Stimulated activated CD4-positive, alpha-beta T cell treated with anti-CD3 and anti-CD28 coated beads, TNF-alpha, amount 100 ng/mL, for 1 hour (primary cell): ENCODE data around the gene WDR93.

Experiments used
- DNase-seq, 3 donors: peaks; one replicate each; pipeline ENCODE4 v3.0.0-alpha.2; 2020; ENCODE audit warnings: low read depth in 3 of 3, low spot score in 1 of 3

WDR93 gene

DNA sequence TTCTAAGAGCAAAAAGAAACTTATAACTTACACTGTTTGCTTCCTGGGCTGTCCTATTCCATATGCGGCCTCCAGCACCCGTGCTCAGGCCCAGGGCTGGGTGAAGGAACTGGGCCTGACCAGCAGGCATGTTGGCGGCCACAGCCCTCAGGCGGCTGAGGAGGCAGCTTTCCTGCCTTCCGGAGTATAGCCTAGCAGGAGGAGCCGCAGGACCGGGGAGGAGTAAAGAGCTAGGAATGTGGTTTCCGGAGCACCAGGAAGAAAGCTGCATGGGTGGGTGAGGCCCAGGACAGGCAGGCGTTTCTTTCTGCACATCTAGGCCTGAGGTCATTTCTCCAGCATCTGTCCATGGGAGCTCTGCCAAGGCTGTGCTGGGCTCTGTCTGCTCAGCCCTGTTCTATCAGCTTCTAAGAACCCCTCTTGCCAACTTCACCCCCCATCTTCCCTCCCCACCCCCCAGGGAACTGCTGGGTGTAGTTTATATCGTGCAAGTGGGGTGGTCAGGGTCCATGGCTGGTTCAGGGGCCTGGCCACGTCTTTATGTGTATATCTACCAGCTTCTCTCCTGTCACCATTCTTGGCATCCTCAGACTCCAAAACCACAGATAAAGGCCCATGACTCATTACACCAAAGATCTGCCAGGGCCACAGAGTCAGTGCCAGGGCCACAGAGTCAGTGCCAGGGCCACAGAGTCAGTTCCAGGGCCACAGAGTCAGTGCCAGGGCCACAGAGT is 27.6 kb upstream of the WDR93 start:
- no peak for DNase-seq

DNA sequence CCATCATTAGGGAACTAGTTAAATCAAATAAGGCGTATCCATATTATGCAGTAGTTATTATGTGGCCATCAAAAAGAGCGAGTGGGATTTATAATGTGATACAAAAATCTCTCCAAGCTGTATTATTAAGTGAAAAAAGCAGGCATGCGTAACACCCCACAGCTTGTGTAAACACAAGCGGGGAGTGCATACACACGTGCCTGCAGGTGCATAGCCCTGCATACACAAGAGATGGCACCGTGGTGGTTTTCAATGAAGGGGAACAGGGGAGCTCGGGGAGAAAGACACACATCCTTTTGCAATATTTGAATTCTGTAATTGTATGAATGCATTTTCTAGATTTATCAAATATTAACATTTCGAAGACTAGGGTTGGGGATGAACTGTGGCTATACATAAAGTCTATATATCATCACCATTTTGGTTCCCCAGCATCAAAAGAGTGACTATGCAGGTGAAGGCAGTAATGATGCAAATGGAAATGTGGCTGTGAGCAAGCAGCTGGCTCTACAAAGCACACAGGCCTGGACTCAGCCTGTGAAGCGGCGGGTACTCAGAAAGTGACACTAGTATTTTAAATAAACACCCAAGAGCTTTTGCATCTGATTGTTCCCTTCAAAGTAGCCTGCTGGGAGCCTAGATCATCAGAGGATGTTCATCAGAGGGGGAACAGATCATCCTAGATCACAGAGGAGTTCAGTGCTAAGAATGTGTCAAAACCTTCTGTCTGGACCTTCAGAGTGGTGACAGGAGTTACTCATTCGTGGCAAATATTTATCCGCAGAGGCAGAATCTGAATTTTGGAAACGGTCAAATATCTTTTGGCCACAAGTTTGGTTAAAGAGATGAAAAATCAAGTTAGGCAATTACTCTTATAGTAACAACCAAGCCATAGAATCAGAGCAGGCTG is 25.9 kb upstream of the WDR93 start:
- DNase-seq = no peak

DNA sequence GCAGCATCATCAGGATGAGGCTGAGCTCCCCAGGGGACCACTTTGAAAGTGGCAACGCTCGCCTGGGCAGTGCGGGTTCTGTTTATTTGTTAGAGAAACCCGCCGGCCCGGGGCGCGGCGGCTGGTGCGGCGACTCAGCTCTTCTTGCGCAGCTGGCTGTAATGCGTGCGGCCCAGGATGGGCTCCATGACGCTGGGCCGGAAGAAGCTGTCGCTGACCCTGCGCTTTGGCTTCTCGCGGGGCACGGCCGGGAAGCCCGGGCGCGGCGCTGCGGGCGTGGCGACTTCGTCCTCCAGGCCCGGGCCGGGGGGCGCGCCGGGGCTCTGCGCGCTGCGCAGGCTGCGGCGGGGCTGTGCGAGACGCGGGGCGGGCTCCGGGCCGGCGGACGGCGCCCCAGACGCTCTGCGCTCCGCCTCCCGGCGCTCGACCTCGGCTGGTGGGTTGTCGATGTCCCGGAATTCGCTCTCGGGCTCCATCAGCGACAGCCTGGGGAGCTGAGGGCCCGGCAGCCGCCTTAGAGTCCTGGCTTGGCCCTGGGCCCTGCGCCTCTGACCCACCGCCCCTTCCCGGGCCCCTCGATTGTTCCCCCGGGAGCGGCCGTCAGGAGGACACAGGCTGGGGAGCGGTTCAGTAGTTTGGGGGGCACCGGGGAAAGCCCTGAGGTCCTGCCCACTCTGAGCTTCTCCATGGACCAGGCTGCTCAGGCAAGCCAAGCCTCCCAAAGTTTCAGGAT is 25.0 kb upstream of the WDR93 start:
- no peak for DNase-seq

DNA sequence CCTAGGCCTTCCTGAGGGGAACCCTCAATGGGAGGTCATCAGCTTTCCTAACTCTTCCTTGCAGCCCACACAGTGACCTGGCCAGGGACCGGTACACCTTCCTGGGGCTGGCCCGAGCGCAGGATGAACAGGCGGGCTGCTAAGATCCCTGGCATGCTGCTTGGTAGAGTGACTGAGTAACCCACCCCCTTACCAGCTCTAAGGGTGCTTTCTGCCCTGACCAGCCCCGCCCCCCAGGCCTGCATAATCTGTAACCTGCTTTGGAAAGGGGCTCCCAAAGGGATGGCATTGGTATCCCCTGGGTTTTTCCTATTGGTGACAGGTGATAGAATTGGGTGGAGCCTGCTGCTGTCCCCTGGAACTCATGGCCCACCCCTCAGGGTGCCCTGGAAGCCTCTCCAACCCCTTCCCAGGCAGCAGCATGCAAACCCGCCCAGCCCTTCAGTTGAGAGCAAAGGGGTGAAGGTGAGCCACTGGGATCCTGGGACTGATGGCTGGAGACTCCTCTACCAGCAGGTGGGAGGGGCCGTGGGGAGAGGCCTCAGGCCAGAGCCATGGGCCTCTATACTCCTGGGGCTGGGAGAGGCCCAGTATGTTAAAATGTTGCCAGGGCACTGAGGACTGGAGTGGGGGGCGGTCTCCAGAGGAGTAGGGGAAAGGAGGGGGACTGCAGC is 24.3 kb upstream of the WDR93 start:
- no peak for DNase-seq

DNA sequence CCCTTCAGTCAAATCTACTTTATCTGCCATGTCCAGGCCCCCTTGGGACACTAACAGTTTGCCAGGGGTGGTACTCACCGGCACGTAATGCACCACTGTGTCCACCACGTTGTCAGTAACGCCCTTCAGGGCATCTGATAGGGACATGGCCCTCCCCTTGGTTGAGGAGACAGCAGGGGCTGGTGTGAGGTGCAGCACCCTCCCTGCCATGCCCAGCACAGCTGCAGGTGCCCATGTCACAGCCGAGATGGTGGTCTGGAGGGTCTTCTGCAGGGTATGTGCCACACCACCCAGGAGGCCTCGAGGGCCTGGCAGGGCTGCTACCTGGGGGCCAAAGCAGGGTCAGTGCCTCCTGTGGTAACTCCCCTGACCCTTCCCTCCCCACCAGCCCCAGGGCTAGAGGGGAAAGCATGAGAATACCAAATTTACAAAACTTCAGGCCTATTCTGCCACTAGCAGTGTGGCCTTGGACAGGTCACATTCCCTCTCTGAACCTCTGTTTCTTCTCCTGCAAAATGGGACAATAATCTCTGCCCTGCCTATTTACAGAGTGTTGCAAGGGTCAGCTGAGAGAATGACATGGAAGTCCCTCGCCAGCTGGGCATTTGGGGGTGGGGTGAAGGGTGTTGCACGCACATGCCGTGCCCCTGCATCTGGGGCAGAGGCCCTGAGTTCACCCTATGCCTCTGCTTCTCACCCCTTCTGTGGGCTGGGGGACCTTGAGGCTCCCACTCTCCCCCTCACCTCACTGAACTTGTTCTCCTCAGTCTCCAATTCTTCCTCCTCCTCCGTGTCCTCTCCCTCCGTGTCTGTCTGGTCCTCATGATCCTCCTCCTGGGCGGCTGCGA is 23.5 kb upstream of the WDR93 start:
- DNase-seq = no peak

DNA sequence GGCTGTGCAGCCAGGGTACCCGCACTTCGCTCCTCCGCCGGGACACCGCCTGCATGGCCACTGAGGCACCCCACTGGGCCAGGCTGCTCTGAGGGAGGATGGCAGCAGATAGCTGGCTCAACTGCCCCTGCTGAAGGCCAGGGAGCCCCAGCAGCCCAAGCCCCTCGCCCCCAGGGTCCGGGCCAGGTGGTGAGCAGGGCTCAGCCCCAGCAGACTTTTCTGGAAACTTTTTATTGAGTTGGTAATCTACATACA is 23.0 kb upstream of the WDR93 start:
- DNase-seq = no peak

DNA sequence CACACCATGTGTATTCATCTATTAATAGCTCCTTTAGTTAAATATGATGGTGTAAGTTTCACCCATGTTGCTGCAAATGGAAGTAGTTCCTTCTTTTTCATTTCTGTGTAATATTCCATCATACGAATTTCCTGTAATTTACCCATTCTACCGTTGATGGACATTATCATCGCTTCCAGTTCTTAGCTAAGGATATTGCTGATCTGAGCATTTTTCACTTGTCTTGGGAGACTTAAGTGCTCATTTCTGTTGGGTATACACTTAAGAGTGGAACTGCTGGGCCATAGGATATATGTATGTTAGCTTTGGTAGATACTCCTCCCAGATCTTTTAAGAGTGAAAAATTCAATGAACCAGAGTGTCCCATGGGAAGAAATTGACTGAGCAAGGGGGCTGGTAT is 22.4 kb upstream of the WDR93 start:
- no peak for DNase-seq

DNA sequence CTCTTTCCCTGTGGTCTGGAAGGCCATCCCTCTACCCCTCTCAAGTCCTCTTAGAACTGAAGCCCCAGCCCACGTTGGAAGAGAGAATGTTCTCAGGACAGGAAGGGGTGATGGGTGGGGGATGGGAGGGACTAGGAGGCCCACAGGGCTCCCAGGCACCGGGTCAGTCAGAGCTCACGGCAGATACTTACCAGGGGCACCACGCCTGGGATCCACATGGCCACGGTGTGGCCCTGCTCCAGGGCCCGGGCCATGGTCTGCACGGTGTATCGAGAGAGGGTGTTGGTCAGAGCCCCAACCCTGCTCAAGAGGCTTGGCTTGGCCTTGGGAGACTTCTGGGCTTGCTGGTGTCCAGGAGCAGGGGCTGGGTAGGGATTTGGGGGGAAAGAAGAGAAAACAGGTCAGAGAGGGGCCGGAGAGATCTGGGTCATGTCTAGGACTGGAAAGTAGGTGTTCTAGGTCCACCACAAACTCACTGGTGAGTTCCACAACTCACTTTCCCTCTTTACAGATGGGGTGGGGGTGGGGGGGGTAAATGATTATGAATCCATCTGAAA is 21.2 kb upstream of the WDR93 start:
- no peak for DNase-seq

DNA sequence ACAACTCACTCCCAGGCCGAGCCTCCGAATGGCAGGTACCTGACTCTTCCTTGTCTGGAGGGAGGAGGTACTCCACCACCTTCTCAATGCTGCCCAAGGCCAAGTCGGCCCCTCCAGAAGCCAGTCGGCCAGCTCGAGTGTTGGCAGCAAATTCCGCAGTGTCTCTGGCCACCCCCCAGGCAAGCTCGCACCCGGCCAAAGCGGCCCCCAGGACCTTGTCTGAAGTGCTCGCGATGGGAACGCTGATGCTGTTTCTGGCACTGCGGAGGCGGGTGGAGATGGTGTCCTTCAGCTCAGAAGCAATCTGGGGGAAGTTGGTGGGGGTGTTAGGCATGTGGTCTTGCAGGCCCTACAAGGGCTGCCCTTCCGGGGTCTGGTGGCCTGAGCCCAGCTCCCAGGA is 20.7 kb upstream of the WDR93 start:
- no peak for DNase-seq

DNA sequence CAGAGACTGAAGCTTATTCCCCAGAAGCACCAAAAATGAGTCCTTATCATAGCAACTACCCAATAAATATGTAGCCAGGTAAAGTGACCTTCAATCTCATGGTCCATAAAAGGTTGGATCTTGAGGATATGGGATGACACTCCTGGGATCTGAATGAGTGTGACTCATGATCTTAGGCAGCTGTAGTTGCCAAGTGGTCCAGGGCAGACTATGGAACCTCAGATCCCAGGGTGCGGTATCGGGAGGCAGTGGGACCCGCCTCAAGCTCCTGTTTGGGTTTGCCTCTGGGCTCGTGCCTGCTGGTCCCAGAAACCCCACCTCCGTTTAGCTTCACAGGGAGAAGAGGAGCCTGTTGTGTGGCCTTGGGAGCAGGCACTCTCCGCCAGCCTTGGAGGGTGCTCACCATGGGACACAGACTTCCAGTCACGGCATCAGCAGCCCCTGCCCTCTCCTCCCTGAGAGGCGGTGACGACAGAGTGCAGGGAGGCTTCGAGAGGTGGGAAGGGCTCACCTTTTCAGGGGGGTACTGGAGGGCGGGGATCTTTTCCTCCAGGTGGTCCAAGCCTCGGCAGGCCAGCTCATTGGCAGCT is 19.5 kb upstream of the WDR93 start:
- DNase-seq = no peak

DNA sequence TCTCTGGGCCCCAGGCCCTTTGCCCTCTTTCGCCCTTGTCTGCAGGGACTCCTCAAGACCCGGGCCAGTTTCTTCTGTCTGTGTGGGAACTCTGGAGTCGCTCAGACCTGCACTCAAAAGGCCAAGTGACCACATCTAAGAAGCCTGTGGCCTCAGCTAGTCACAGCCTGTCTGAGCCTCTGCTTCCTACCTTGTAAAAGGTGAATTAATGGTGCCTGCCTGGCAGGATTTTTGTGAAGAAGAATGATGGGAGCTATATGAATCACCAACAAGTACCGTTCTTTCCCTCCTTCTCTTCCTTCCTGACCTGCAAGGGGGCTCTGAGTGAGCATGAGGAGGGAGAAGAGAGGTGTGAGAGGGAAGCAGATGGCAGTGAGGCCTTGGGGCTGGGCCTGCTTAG is 18.9 kb upstream of the WDR93 start:
- DNase-seq = no peak

DNA sequence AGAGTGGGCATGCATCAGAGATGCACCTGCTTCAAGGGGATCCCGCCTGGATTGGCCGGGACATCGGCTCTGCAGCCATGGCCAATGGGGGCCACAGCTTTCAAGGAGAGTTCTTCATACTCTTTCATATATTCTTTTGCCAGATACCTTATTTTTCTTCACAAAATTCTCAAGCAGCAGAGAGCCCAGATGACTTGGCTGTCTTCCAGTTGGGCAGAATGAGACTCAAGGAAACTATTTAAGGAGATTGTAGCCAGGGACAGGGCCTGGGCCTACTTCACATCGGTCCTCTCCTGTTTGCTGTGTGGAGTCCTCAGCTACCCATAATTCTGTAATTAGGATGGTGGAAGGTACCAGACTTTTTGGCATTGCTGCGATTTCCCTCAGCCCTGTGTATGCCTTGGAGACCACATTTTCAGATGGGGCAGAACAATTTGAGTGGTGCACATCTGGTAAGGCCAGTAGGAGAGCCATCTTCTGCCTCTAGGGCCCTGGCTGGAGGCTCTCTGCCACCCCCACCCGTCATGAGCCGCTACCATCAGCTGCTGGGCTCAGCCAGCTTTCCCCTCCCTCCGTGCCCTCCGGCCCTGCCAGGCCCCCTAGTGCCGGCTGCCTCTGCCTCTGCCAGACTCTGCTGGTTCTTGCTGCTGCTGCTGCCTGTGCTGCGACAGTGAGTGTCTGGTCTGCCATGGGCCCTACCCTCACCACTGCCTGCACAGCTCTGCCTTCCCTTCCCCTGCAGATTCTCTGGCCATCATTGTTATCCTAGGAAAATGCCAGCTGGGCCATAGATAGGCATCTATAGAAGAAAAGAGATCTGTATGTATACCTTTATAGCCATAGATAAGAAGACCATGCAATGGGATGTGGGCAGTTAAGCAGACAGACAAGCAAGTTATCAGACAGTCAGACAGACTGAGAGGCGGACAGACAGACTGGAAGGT is 18.1 kb upstream of the WDR93 start:
- DNase-seq = no peak

DNA sequence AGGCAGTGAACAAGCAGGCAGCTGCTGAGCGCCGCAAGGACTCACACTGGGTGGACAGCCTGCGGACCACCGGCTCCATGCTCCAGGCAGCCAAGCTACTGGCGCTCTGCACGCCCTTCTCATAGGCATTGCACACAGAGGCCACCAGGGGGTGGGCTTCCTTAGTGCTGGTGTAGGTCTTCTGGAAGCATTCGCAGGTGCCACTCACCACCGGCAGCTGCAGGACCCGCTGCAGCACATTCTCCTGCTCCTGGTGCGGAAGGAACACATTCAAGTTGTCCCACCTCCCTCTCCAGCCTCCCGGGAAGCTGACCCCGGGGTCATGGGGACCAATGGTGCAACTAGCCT is 17.5 kb upstream of the WDR93 start:
- DNase-seq = no peak

DNA sequence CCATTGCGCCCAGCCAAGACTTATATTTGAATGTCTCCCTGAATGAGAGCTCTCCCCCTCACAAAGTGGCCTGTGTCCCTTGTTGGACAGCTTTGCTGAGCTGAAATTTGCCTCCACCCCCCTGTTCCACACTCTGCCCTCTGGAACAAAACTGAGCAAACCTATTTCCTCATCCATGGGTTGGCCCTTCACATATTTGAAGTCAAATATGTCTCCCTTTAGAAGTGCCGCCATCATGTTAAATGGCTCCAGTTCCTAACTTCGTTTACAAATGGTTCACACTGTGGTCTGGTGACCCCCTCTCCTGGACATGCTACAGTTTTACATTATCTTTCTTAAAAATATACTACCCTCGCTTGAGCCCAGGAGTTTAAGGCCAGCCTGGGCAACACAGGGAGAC is 16.1 kb upstream of the WDR93 start:
- DNase-seq = no peak

DNA sequence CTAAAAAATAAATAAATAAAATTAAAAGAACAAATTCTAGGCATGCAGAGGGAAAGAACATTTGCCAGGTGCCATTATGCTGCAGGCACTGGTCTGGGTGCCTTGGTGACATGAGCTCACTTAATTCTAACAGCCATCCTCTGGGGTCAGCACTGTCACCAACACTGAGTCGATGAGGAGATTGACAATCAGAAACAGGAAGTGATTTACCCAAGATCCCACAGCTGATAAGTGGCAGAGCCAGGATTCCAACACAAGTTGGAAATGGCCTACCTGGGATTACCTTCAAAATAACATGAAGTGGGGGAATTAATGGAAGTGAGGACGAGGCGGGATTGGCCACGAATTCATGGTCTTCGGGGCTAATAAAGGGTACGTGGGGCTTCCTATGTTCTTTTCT is 15.0 kb upstream of the WDR93 start:
- DNase-seq = no peak

DNA sequence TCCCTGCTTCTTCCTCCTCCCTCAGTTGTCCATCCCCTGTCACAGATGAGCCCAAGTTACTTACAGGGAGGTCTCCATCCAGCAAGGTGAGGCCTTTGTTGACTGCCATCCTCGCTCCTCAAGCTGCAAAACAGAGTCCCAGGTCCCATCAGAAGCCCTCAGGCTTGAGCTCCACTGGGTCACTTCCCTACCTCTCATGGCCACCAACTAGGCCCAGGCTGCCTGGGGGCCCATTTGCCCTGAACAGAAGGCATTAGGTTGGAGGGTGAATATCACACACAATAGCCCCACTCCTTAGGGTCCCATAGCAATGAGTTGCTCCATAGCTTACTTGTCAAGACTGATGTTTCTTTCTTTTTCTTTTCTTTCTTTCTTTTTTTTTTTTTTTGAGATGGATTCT is 13.2 kb upstream of the WDR93 start:
- no peak for DNase-seq

DNA sequence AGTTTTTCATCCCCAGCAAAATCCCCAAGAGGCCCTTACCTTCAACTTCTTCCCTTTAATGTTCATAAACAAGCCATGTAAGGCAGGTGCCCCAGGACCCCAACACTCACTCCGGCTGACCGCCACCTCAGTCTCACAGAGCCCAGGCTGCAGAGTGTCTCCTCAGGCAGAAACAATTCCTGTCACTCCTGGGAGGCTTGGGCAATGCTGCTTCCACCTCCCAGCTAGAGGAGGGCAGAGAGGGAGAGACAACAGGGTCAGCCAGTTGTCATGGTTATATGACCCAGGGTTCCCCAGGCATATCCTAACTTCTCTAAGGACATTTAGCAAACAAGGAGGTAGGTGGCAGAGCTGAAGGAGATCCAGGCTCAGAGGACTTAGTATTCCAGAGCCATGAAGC is 11.4 kb upstream of the WDR93 start, which contains the start of gene PLIN1:
TSS of gene PLIN1 (minus strand) at position 156 of the 400 bp plus-strand sequence. CDS start 1,878 bp downstream, outside the sequence.
- DNase-seq = no peak

DNA sequence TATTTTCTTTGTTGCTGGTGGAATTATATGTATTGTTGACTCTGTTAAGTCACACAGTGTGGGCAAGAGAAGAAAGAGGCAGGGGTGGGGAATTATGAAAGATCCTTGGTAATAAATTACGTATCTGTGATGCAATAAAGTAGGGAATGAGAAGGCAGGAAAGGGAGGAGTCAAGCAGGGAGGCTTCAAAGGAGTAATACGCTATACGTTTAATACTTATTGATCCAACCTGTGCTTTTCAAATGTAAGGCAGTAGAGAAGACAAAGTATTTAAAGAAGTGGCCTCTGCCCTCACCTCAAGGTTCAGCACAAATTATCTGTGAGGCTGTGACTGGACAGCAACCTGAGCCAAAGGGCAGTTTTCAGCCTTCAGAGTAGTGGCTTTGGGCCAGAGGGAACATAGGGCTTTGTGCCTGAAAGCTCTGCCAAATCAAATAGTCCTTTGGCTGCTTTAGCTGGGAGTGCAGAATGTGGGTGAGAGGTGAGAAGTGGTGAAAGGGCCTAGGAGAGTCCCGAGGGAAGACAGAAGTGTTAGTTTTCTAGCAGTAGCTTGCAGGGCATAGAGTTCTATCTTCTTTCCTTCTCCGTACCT is 10.2 kb upstream of the WDR93 start:
- no peak for DNase-seq

DNA sequence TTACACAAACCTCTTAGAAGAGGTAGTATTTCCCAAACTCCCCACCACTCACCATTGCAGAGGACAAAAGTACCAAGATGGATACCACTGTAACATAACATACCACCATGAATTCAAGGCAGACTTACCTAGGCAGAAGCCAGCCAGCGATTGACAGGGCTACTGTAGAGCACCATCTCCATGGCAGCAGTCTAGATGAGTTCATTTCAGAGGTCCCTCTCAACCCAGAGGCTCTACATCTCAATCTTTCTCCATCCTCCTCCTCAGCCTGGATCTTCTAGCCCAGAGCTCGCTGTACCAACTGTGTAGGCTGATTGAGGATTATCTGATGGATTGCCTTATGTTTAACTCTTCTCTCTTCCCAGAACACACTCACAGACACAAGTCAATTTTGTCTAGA is 9.5 kb upstream of the WDR93 start:
- DNase-seq = no peak
